GM21367 (cell line): ENCODE measurements around the gene FKBP5.
"Not testable (repeated sequence)": the region's sequence is repeated elsewhere in the genome, so short reads cannot be mapped to it uniquely, and the experiment has no call there.

Experiments used
- ATAC-seq: cut with Tn5 transposase; IDR thresholded peaks from one replicate; pipeline ENCODE4 v1.9.1; 2021; ENCODE audit not compliant: unreplicated experiment

The FKBP5 gene

GRCh38 chr6:35589904-35590303, 98.8 kb downstream of the FKBP5 start:
- no peak for ATAC-seq

- ATAC-seq = no peak
Observed at GRCh38 chr6:35589201-35589739, 99.4 kb downstream of the FKBP5 start.

GRCh38 chr6:35587167-35587566, 101.5 kb downstream of the FKBP5 start:
- no peak for ATAC-seq

- no peak for ATAC-seq
Observed at GRCh38 chr6:35586542-35586941, 102.2 kb downstream of the FKBP5 start.

- ATAC-seq = no peak
Observed at GRCh38 chr6:35585658-35586057, 103.1 kb downstream of the FKBP5 start.

- no peak for ATAC-seq
Observed at GRCh38 chr6:35583893-35584688, 104.6 kb downstream of the FKBP5 start.

- no peak for ATAC-seq
Observed at GRCh38 chr6:35582315-35582714, 106.4 kb downstream of the FKBP5 start.

- no peak for ATAC-seq
Observed at GRCh38 chr6:35581633-35582032, 107.1 kb downstream of the FKBP5 start.

- no peak for ATAC-seq
Observed at GRCh38 chr6:35580836-35581235, 107.9 kb downstream of the FKBP5 start.

GRCh38 chr6:35576682-35577081, 112.0 kb downstream of the FKBP5 start:
- ATAC-seq = no peak

GRCh38 chr6:35573495-35574110, 115.1 kb downstream of the FKBP5 start:
- no peak for ATAC-seq

- ATAC-seq = not testable (repeated sequence)
Observed at GRCh38 chr6:35570885-35571330, 117.8 kb downstream of the FKBP5 start.

GRCh38 chr6:35569011-35569461, 119.7 kb downstream of the FKBP5 start:
- ATAC-seq = no peak

GRCh38 chr6:35566794-35567193, 121.9 kb downstream of the FKBP5 start:
- ATAC-seq = no peak

GRCh38 chr6:35564733-35565132, 124.0 kb downstream of the FKBP5 start:
- no peak for ATAC-seq

- no peak for ATAC-seq
Observed at GRCh38 chr6:35562060-35562459, 126.7 kb downstream of the FKBP5 start.

GRCh38 chr6:35561113-35561512, 127.6 kb downstream of the FKBP5 start:
- no peak for ATAC-seq

GRCh38 chr6:35558571-35558970, 130.1 kb downstream of the FKBP5 start:
- no peak for ATAC-seq

GRCh38 chr6:35557239-35557638, 131.5 kb downstream of the FKBP5 start:
- no peak for ATAC-seq

- ATAC-seq = no peak
Observed at GRCh38 chr6:35554811-35555210, 133.9 kb downstream of the FKBP5 start.

GRCh38 chr6:35553315-35553714, 135.4 kb downstream of the FKBP5 start:
- ATAC-seq = no peak

GRCh38 chr6:35552285-35552917, 136.3 kb downstream of the FKBP5 start:
- ATAC-seq = no peak
